Kidney capillary endothelial cell (primary cell): ENCODE measurements around the gene KCNMB3.

ENCODE experiments used
- DNase-seq: peaks from one replicate; pipeline ENCODE4 v3.0.0-alpha.2; 2018; ENCODE audit warnings: low spot score

The KCNMB3 gene

GRCh38 chr3:179196098-179196497, 54.8 kb downstream of the KCNMB3 start:
- no peak for DNase-seq

- no peak for DNase-seq
These were observed 56.0 kb downstream of the KCNMB3 start for GRCh38 chr3:179194931-179195330.
